Prostate gland (tissue), 2 donors: ENCODE results near the gene TAOK1. TPM values are rescaled to one million over a fixed set of nuclear protein-coding genes. Genes with fewer than 3 reads are reported as not detected.

Source experiments
- DNase-seq: peaks from one replicate; pipeline ENCODE4 v3.0.0-alpha.2; 2019; ENCODE audit warnings: low spot score
- H3K27ac ChIP-seq, 2 donors: fragments of 200-600 bp; sonication (generic); 2 replicates each; pipeline ENCODE4 v1.5.1; 2017 to 2019
- H3K27me3 ChIP-seq: fragments of 200-600 bp; sonication (generic); replicated peaks from 2 replicates; pipeline ENCODE4 v1.5.1; 2019; ENCODE audit not compliant: insufficient read depth
- H3K36me3 ChIP-seq, 2 donors: fragments of 200-600 bp; sonication (generic); 1 replicate in 1 of 2; 2 replicates in 1 of 2; pipeline versions ENCODE4 v1.5.1 to v1.8.1; 2017 to 2019
- H3K4me1 ChIP-seq: fragments of 200-600 bp; sonication (generic); replicated peaks from 2 replicates; pipeline ENCODE4 v1.5.1; 2019
- H3K4me3 ChIP-seq, 2 donors: fragments of 200-600 bp; sonication (generic); 2 replicates each; pipeline ENCODE4 v1.5.1; 2017 to 2019
- H3K9me3 ChIP-seq: fragments of 200-600 bp; sonication (generic); 2 replicates; pipeline ENCODE4 v1.5.1; 2017
- CTCF ChIP-seq, 4 experiments: fragments of 200-600 bp in 2 of 4; fragments of 450-650 bp in 2 of 4; sonication (generic) in 2 of 4; IDR thresholded peaks; 1 replicate in 3 of 4; 2 replicates in 1 of 4; pipeline ENCODE4 v1.5.1; 2016 to 2019; ENCODE audit warnings: antibody characterized with exemption in 4 of 4, mild to moderate bottlenecking in 2 of 4, moderate library complexity in 2 of 4
- POLR2A ChIP-seq: fragments of 450-650 bp; IDR thresholded peaks from one replicate; pipeline ENCODE4 v1.6.1; 2016; ENCODE audit warnings: antibody characterized with exemption, mild to moderate bottlenecking
- POLR2AphosphoS5 ChIP-seq: sonication (generic); formaldehyde crosslinking; IDR thresholded peaks from one replicate; pipeline ENCODE4 v1.6.1; 2017; ENCODE audit warnings: antibody characterized with exemption
- WGBS: methylation state at CpG from one replicate; pipeline ENCODE4 v1.1.5; 2018; 5-methylcytosine and 5-hydroxymethylcytosine counted together
- intact Hi-C: fragments of 100-400 bp; cut with DNase I; formaldehyde crosslinking; loops from one replicate; pipeline ENCODE4 v1.14.2; 2022
- total RNA-seq, 2 donors: library from RNA; depleted of rRNA; stranded (reverse); fragments of >200 nt; gene quantifications; one replicate each; pipeline ENCODE4 v1.1.0, GENCODE V29; 2016

The TAOK1 gene
- total RNA-seq, 2 donors from 2014 or later: 27.4 to 80.5 TPM

DNA sequence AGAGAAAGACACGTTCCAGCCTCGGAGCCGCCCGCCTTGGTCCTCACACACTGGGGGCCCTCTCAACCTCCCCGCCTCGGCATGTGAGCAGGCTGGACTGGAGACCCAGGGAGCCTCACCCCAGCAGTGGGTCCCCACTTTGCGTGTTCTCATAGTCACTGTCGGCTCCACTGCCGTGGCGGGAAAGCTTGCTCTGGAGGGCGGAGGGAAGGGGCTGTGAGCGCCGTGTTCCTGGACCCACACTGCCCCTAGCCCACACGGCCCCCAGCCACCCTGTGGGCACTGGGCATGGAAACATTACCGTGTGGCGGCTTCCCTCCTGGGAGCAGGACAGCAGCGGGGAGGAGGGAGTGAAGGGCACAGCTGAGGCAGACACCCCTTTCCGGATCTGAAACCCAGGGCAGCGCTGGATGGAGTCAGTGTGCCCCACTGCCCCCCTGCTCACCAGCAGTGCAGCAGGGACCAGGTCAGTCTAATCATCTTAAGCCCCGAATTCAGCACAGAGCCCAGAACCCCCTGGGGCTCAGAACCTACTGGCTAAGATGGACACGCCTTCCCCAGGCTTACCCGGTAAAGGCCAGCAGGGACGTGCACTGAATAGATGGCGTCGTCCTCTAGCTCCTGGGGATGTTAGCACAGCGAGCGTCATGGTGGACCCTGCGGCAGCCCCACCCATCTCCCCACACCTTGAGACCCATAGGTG is 185.5 kb downstream of the TAOK1 start:
- intact Hi-C loops: no loop called here
- WGBS: 84% methylated on average over 28 of the region's 28 CpGs
- Histone ChIP-seq H3K4me1 (no peaks in the 10 kb centered on the region), H3K36me3 (peaks cover 7 to 23% of the 10 kb centered on the region in 2 donors), H3K9me3 (no peaks in the 10 kb centered on the region), H3K27ac (no peak overlapping the region), H3K4me3 (no peak overlapping the region), H3K27me3 (no peaks in the 10 kb centered on the region)
- DNase-seq: no peak
- no peak for TF ChIP-seq CTCF (IDR thresholded peaks at IDR 0.05)
- TF ChIP-seq POLR2A: no peak

- intact Hi-C loops: no loop called here
- no peaks in the 10 kb centered on the region for H3K27me3 ChIP-seq
- H3K27ac ChIP-seq: no peak overlapping the region
- TF ChIP-seq POLR2AphosphoS5 (no peak), CTCF (IDR thresholded peaks at IDR 0.05) (no peak), POLR2A (no peak)
- DNase-seq: no peak
- H3K9me3 ChIP-seq: no peaks in the 10 kb centered on the region
- 92% methylated on average over 36 of the region's 37 CpGs for WGBS
- H3K36me3 ChIP-seq: peaks cover 7 to 23% of the 10 kb centered on the region in 2 donors
- H3K4me3 ChIP-seq: no peak overlapping the region
- H3K4me1 ChIP-seq: no peaks in the 10 kb centered on the region
Measured at GRCh38 chr17:29576214-29577000, 186.2 kb downstream of the TAOK1 start.

DNA sequence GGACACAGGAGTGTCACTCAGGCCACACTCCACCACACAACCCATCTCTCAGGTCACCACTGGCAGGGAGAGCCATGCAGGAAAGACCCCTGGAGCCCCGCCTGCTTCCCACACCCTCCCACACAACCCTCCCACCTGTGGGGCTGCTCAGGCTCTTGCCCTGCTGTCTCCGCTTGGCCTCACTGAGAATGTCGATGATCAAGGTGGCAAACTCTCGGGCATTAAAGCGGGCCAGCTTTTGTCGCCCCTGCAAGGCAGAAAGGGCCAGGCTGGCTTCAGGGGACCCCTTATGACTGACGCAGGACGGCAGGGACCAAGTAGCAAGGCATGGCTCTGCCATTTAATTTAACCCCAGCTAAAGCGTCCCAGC is 186.8 kb downstream of the TAOK1 start:
- H3K36me3 ChIP-seq: peaks cover 7 to 23% of the 10 kb centered on the region in 2 donors
- no peak overlapping the region for H3K27ac ChIP-seq

GRCh38 chr17:29577385-29578211 is 187.4 kb downstream of the TAOK1 start:
- peaks cover 7 to 23% of the 10 kb centered on the region in 2 donors for H3K36me3 ChIP-seq
- no peak overlapping the region for H3K27ac ChIP-seq

More for the DNA sequence above, 186.8 kb downstream of the TAOK1 start:
- no peaks in the 10 kb centered on the region for H3K4me1 ChIP-seq
- TF ChIP-seq CTCF (IDR thresholded peaks at IDR 0.05): no peak
- TF ChIP-seq POLR2A: no peak
- TF ChIP-seq POLR2AphosphoS5: no peak
- no peaks in the 10 kb centered on the region for H3K27me3 ChIP-seq
- no peaks in the 10 kb centered on the region for H3K9me3 ChIP-seq
- DNase-seq: no peak
- intact Hi-C loops: no loop called here
- no peak overlapping the region for H3K4me3 ChIP-seq
- 94% methylated on average over 9 of the region's 9 CpGs for WGBS

More at GRCh38 chr17:29577385-29578211, 187.4 kb downstream of the TAOK1 start:
- TF ChIP-seq CTCF (IDR thresholded peaks at IDR 0.05) (no peak), POLR2A (no peak), POLR2AphosphoS5 (no peak)
- Histone ChIP-seq H3K4me3 (no peak overlapping the region), H3K27me3 (no peaks in the 10 kb centered on the region), H3K9me3 (no peaks in the 10 kb centered on the region), H3K4me1 (no peaks in the 10 kb centered on the region)
- intact Hi-C loops: no loop called here
- DNase-seq: no peak
- 71% methylated on average over 20 of the region's 22 CpGs for WGBS
